Skin of body (tissue), 2 donors: ENCODE measurements around the gene SMARCA2. TPM values are rescaled to one million over a fixed set of nuclear protein-coding genes. Genes with fewer than 3 reads are reported as not detected.

Source experiments
- DNase-seq: peaks from one replicate; lab custom pipeline; 2025; lab: John Stamatoyannopoulos, UW
- total RNA-seq: library from RNA; depleted of rRNA; stranded (reverse); fragments of >200 nt; gene quantifications from one replicate; pipeline ENCODE4 v1.2.3, GENCODE V29; 2014

The SMARCA2 gene
- total RNA-seq, 1 donor from 2014 or later: 180 TPM

GRCh38 chr9:2086971-2087370 is 71.8 kb downstream of the SMARCA2 start:
- DNase-seq: no peak

GRCh38 chr9:2087500-2088313 is 72.6 kb downstream of the SMARCA2 start:
- DNase-seq: no peak

DNA sequence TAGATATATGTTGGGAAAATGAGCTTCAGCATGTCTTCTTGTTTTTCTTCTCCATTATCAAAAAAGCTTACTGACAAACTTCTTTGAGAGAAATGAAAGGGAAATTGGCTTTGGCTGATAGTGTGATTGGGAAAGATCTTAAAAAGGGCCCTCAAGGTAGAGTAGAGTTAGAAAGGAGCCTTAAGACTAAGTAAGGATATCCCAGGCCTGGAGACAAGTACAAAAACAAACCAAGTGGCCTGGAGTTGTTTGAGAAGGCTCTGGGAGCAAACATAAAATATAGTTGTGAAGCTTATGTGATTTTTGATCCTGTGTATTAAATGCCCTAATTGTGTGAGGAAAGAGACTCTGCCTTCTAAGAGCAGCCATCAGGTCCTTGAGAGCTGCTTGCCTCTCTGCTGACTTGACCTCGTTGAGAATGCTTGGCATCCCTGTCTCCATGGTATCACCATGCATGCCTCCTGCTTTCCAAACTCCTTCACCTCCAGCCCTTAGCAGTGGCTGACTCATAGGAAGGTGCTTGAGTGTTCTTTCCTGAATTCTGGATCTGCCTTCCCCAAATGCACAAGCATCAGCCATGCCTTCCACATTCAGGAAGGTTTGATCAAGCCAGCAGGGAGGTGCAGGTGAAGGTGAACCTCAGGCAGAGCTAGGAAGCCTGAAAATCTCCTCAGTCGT is 78.9 kb downstream of the SMARCA2 start:
- DNase-seq: no peak

DNA sequence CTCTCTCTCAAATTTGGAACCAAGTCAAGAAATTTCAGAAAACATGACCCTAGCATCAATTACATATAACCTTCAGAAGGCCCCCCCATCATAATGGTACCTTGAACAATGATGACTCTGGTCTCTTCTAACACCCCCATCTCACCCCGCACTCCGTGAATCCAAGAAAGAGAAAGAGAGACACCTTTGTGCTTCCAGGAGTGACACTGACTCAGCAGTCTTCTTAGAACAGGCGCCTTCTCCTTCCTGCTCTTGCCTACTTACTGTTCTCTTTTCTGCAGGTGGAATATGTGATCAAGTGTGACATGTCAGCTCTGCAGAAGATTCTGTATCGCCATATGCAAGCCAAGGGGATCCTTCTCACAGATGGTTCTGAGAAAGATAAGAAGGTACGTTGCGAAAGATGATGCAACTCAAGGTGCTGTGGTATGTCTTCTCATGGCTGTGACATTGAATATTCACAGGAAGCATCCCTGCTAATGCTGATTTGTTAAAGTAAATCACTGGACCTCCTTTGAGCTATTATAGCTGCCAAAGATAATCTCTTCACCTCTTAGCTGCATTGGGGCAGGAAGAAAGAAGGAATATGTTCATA is 81.3 kb downstream of the SMARCA2 start:
- no peak for DNase-seq

- no peak for DNase-seq
Observed at GRCh38 chr9:2106666-2107065, 91.5 kb downstream of the SMARCA2 start.

GRCh38 chr9:2107906-2108451 is 92.8 kb downstream of the SMARCA2 start:
- DNase-seq: no peak

GRCh38 chr9:2109069-2109650 is 94.0 kb downstream of the SMARCA2 start:
- DNase-seq: peak; percentile 59

DNA sequence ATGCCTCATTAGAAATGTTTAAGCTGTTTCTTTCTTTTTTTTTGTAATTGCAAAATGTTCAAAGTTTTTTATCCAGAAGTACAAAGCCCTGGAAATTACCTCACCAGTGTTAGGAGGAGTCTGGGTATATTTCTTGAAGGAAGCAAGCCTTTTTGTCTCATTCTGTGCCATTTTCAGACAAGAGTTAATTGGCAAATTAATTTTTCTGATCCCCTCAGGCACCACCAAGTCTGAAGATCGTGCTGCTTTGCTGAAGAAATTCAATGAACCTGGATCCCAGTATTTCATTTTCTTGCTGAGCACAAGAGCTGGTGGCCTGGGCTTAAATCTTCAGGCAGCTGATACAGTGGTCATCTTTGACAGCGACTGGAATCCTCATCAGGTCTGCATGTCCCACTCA is 94.9 kb downstream of the SMARCA2 start:
- no peak for DNase-seq

- no peak for DNase-seq
Observed at GRCh38 chr9:2116073-2116472, 100.9 kb downstream of the SMARCA2 start.

DNA sequence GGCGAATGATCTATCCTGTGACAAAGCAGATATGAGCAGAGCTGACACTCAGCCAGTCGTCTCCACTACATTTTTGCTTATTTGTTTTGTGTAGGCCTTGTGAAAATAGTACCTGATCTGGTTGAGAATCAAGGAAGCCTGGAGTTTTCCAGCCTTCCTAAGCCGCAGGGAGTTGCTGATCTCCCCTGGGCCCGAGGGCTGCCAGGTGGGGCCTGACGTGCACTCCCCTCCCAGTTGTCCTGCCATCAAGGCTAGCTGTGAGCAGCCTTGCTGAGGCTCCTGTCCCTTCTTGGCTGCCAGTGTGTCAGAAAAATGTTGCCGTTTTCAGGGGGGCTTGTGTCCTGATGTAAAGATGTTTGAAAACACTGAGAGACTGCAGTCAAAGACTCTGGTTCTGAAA is 102.4 kb downstream of the SMARCA2 start:
- no peak for DNase-seq

- no peak for DNase-seq
Observed at GRCh38 chr9:2119566-2119965, 104.4 kb downstream of the SMARCA2 start.

DNA sequence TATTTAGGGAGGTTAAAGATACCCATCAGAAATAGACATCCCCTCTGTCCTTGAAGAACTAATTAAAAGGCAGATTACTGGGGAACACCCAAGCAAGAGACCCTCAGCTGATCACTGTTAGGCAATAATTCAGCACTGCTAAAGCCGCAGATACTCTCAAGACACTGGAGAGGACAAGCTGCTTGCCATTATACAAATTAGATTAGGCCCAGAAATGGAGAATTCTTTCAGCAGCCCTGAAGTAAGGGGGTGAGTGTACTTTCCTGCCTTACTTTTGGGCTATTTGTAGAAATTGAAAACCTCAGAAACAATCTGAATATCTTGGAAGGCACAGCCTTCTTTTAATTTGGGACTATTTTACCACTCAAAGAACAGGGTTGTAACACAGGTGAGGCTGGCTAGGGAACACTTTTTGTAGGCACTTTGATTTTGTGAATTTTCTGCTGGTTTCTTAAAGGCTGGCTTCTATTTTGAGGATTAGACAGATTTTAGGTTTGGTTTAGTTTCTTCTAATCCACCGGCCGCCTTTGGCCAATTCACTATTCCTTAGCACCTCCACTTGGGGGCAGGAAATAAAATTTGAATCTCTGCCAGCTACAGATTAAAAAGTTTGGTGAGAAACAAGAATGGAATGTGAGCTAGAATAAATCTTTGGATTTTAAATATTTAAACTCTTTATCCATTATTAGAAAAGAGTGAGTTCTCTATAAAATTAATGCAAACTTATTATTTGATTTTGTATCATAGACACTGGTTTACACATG is 106.0 kb downstream of the SMARCA2 start:
- no peak for DNase-seq

GRCh38 chr9:2122299-2122698 is 107.2 kb downstream of the SMARCA2 start:
- DNase-seq: no peak

DNA sequence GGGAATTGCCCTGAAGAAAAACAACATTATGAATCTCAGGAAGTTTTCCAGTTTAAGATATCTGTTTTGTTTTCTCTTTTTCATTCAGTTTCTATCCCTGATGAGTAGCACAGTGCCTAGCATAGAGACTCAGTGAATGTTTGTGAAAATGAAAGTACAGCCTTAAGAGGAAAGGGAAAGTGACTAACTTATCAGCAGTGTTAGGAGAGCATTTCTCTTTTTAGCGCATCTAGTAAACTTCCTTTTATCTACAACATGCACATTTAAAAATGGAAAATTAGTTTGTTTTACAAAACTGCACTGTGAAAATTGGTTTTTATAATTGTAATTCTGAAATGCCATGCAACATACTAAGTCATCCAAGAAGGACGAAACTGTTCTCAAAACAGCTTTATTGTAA is 110.8 kb downstream of the SMARCA2 start:
- no peak for DNase-seq

DNA sequence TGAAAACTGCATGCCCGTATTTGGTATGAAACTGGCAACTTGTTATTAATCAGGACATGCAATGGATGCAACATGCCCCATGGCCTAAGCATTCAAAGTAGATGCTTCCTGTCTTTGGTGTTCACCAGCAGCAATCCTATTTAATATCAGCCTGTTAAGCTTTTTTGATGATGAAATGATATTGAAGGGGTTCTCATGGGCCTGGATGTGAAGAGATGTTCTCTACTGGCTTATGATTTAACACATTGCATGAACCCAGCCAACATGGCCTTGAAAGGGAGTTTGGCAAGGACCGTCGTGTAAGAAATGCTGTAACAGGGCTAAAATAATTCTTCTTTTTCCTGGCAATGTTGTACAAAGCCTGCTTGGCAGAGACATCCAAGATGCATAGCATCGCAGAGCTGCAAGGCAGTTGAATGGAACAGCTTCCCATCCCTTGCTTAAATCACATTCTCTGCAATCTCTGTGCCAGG is 111.2 kb downstream of the SMARCA2 start:
- DNase-seq: peak; percentile 79

- DNase-seq: no peak
Observed at GRCh38 chr9:2127486-2127885, 112.3 kb downstream of the SMARCA2 start.

GRCh38 chr9:2128141-2128540 is 113.0 kb downstream of the SMARCA2 start:
- DNase-seq: no peak

DNA sequence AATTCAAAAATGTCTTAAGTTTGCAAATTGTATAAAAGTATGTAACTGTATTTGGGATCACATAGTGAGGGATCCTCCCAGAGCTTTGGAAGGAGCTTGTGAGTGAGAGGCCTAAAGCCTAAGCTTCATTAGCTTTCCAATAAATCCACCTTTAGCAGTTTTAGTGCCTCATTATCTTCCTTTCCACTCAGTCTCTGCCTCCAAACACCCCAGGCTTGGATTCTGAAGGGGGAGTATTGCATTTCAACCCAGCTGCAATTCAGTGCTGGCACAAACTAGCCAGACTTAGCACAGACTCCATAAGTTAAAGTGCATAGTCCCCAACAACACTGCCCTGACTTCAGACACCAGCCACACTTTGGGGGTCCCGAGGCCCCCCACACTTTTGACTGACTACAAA is 113.5 kb downstream of the SMARCA2 start:
- DNase-seq: no peak

DNA sequence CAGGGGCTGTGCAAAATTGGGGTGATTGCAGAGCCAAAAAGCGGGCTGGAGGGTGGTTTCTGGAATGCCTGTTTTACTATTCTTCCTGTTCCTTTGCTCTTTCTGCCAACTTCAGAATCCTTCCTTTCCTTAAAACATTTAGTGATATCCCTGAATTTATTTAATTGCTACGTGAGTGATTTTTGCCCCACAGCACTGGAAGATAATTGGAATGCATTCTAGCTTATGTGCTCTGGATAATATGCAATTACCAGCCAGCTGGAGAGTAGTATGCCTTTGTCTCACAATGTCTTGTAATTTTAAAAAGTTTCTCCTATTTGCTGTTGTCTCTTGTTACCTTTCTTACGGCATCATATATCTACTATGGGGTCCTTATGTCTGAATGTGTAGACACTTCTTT is 115.8 kb downstream of the SMARCA2 start:
- no peak for DNase-seq

DNA sequence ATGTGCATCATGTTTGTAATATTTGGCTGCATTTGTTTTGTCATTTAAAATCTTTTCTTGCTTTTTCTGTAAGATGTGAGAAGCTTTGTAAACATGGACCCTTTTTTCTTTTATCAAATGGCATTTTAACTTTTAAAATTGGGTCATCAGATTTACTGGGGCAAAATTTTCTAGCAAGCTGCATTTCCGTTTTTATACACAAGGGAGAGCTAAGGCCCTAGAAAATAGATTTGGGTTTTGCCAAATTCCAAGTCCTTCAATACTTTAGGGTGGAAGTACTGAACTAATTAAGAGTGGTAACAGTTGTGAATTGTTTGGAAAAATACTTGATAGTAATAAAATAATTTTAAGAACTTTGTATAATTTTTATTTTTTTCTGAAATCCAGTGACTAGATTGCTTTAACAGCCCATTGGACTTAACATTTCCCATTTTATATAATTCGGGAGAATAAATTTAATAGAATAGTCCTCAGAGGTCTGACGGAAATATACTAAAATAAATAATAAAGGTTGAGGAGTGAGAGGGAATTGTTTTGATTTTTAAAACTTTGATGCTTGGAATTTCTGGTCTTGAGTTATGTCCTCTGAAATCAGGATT is 117.4 kb downstream of the SMARCA2 start:
- DNase-seq: peak; percentile 29

GRCh38 chr9:2134391-2134790 is 119.2 kb downstream of the SMARCA2 start:
- no peak for DNase-seq
